Type B pancreatic cell (in vitro differentiated cells): ENCODE measurements around the gene PCDHGA5. TPM values are rescaled to one million over a fixed set of nuclear protein-coding genes. Genes with fewer than 3 reads are reported as not detected.

Experiments used
- total RNA-seq: library from RNA; stranded (reverse); gene quantifications from 2 replicates; pipeline ENCODE4 v1.2.1, GENCODE V29; 2021; ENCODE audit warnings: low replicate concordance

PCDHGA5 gene
- total RNA-seq, 1 donor from 2014 or later: 0.39 TPM

Other genes starting within 250 kb of the PCDHGA5 start
- 1.3 and 2.7 TPM in 2 replicates for gene PCDHB4, start 242.3 kb upstream of the PCDHGA5 start, total RNA-seq
- 7.3 and 28.8 TPM in 2 replicates for gene PCDHB5, start 229.0 kb upstream of the PCDHGA5 start, total RNA-seq
- gene PCDHB6, start 214.1 kb upstream of the PCDHGA5 start, total RNA-seq: 0.80 and 0.95 TPM in 2 replicates
- 0.29 and 0.63 TPM in 2 replicates for gene PCDHB7, start 191.5 kb upstream of the PCDHGA5 start, total RNA-seq
- gene PCDHB8, start 186.4 kb upstream of the PCDHGA5 start, total RNA-seq: 0.99 and 3.9 TPM in 2 replicates
- 3.1 and 6.9 TPM in 2 replicates for gene PCDHB16, start 181.8 kb upstream of the PCDHGA5 start, total RNA-seq
- 2.2 and 2.8 TPM in 2 replicates for gene PCDHB9, start 177.0 kb upstream of the PCDHGA5 start, total RNA-seq
- 2.1 and 3.2 TPM in 2 replicates for gene PCDHB10, start 171.8 kb upstream of the PCDHGA5 start, total RNA-seq
- 2.0 and 3.3 TPM in 2 replicates for gene PCDHB11, start 164.5 kb upstream of the PCDHGA5 start, total RNA-seq
- gene PCDHB12, start 155.4 kb upstream of the PCDHGA5 start, total RNA-seq: 1.4 and 2.3 TPM in 2 replicates
- 2.3 and 4.7 TPM in 2 replicates for gene PCDHB13, start 150.2 kb upstream of the PCDHGA5 start, total RNA-seq
- 3.1 and 3.7 TPM in 2 replicates for gene PCDHB14, start 140.8 kb upstream of the PCDHGA5 start, total RNA-seq
- 3.3 and 3.8 TPM in 2 replicates for gene PCDHB15, start 118.8 kb upstream of the PCDHGA5 start, total RNA-seq
- gene SLC25A2, start 60.1 kb upstream of the PCDHGA5 start, total RNA-seq: 0.45 and 0.92 TPM in 2 replicates
- 87.0 and 92.0 TPM in 2 replicates for gene TAF7, start 43.4 kb upstream of the PCDHGA5 start, total RNA-seq
- 0.31 and 0.74 TPM in 2 replicates for gene PCDHGA1, start 33.6 kb upstream of the PCDHGA5 start, total RNA-seq
- gene PCDHGA2, start 25.4 kb upstream of the PCDHGA5 start, total RNA-seq: 0.17 and 0.69 TPM in 2 replicates
- 0.27 and 2.3 TPM in 2 replicates for gene PCDHGA3, start 20.3 kb upstream of the PCDHGA5 start, total RNA-seq
- gene PCDHGB1, start 14.1 kb upstream of the PCDHGA5 start, total RNA-seq: 1.1 and 1.8 TPM in 2 replicates
- 0.75 and 1.5 TPM in 2 replicates for gene PCDHGA4, start 9.1 kb upstream of the PCDHGA5 start, total RNA-seq
- gene PCDHGB2, start 4.2 kb upstream of the PCDHGA5 start, total RNA-seq: 0.94 and 0.95 TPM in 2 replicates
- gene PCDHGB3, start 6.1 kb downstream of the PCDHGA5 start, total RNA-seq: 0.39 and 1.2 TPM in 2 replicates
- gene PCDHGA6, start 9.7 kb downstream of the PCDHGA5 start, total RNA-seq: 0.41 and 0.86 TPM in 2 replicates
- gene PCDHGA7, start 18.6 kb downstream of the PCDHGA5 start, total RNA-seq: 0.31 and 0.40 TPM in 2 replicates
- gene PCDHGB4, start 23.5 kb downstream of the PCDHGA5 start, total RNA-seq: 13.0 and 15.6 TPM in 2 replicates
- gene PCDHGA8, start 28.5 kb downstream of the PCDHGA5 start, total RNA-seq: 1.3 and 2.1 TPM in 2 replicates
- gene PCDHGB5, start 33.8 kb downstream of the PCDHGA5 start, total RNA-seq: 2.6 and 8.1 TPM in 2 replicates
- gene PCDHGA9, start 38.6 kb downstream of the PCDHGA5 start, total RNA-seq: 0.97 and 2.2 TPM in 2 replicates
- gene PCDHGB6, start 43.9 kb downstream of the PCDHGA5 start, total RNA-seq: 4.9 and 39.4 TPM in 2 replicates
- gene PCDHGA10, start 48.8 kb downstream of the PCDHGA5 start, total RNA-seq: 9.8 and 18.5 TPM in 2 replicates
- 4.4 and 8.5 TPM in 2 replicates for gene PCDHGB7, start 53.5 kb downstream of the PCDHGA5 start, total RNA-seq
- gene PCDHGA11, start 56.9 kb downstream of the PCDHGA5 start, total RNA-seq: 2.6 TPM in 2 replicates
- 1.2 and 1.7 TPM in 2 replicates for gene PCDHGA12, start 66.3 kb downstream of the PCDHGA5 start, total RNA-seq
- 11.0 and 60.3 TPM in 2 replicates for gene PCDHGC3, start 111.8 kb downstream of the PCDHGA5 start, total RNA-seq
- 0.38 and 4.0 TPM in 2 replicates for gene PCDHGC4, start 120.9 kb downstream of the PCDHGA5 start, total RNA-seq
- gene PCDHGC5, start 124.9 kb downstream of the PCDHGA5 start, total RNA-seq: 0.45 and 1.9 TPM in 2 replicates